ENCODE measurements around the gene COL4A5. TPM values are rescaled to one million over a fixed set of nuclear protein-coding genes. Genes with fewer than 3 reads are reported as not detected.

COL4A5 gene
- total RNA-seq, 2 donors from 2014 or later = 0.21 TPM; not detected in 1

Other genes starting within 250 kb of the COL4A5 start
- gene COL4A6, start 1.4 kb upstream of the COL4A5 start, total RNA-seq = not detected